ENCODE results near the gene ZNRD2.

Gene ZNRD2

DNA sequence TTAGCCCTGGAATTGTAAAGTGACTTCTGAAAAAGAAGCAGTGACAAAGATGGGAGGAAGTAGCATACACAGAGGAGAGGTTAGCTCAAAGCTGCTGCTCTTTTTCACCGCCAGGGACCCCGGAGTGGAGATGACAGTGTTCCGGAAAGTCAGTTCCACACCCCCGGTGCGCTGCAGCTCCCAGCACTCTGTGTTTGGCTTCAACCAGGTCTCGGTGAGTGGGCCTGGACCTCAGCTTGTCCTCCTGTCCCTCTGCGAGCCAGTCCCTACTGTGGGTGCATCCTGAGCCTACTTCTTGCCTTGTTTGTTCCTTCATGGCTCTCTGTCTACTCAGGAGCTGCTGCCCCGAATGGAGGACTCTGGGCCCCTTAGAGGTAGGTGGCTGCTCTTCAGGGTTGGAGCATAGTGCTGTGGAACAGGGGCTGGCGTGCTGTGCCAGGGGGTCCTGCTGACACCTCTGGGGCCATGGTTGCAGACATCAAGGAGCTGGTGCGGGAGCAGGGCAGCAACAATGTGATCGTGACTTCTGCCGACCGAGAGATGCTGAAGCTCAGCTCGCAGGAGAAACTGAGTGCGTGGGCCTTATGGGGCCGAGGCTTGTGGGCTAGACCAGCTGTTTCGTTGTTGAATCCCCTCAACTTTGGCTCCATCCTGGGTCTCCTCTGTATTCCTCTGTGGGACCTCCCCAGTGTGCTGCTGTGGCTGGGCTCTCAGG, 47.0 kb downstream of the ZNRD2 start:
- no peak for DNase-seq (ENCODE audit: extremely low read depth, low read depth)
- TF ChIP-seq, protein P1, sequence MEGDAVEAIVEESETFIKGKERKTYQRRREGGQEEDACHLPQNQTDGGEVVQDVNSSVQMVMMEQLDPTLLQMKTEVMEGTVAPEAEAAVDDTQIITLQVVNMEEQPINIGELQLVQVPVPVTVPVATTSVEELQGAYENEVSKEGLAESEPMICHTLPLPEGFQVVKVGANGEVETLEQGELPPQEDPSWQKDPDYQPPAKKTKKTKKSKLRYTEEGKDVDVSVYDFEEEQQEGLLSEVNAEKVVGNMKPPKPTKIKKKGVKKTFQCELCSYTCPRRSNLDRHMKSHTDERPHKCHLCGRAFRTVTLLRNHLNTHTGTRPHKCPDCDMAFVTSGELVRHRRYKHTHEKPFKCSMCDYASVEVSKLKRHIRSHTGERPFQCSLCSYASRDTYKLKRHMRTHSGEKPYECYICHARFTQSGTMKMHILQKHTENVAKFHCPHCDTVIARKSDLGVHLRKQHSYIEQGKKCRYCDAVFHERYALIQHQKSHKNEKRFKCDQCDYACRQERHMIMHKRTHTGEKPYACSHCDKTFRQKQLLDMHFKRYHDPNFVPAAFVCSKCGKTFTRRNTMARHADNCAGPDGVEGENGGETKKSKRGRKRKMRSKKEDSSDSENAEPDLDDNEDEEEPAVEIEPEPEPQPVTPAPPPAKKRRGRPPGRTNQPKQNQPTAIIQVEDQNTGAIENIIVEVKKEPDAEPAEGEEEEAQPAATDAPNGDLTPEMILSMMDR (IDR thresholded peaks at IDR 0.05; ENCODE audit: low read depth, low read length): no peak

DNA sequence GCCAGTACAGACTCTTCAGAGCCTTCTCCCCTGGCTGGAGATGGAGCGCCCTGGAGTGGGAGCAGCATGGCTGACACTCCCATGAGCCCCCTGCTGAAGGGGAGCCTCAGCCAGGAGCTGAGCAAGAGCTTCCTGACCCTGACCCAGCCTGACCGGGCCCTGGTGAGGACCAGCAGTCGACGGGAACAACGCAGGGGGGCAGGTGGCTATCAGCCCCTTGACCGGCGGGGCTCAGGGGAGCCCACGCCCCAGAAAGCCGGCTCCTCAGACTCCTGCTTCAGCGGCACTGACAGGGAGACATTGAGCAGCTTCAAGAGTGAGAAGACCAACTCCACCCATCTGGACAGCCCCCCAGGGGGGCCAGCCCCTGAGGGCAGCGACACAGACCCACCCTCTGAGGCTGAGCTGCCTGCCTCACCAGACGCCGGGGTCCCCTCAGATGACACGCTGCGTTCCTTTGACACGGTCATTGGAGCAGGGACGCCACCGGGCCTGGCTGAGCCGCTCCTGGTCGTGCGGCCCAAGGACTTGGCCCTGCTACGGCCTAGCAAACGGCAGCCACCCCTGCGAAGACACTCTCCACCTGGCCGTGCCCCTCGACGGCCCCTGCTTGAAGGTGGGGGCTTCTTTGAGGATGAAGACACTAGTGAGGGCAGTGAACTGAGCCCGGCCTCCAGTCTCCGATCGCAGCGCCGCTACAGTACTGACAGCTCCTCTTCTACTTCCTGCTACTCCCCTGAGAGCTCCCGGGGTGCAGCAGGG, 47.9 kb downstream of the ZNRD2 start:
- TF ChIP-seq, protein P1 (IDR thresholded peaks at IDR 0.05; ENCODE audit: low read depth, low read length): no peak
- no peak for DNase-seq (ENCODE audit: extremely low read depth, low read depth)

DNA sequence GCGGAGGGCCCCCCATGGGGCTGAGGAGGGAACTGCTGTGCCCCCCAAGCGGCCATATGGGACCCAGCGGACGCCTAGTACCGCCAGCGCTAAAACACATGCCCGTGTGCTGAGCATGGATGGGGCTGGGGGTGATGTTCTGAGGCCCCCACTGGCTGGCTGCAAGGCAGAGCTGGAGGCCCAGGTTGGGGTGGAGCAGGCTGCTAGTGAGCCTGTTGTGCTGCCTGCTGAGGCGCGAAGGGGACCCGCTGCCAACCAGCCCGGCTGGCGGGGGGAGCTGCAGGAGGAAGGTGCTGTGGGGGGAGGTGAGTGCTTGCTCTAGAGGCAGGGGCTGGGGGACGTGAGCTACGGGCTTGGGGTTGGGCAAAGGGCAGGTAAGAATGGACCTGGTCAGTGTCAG, 48.5 kb downstream of the ZNRD2 start:
- TF ChIP-seq, protein P1 (IDR thresholded peaks at IDR 0.05; ENCODE audit: low read depth, low read length): no peak
- DNase-seq (ENCODE audit: extremely low read depth, low read depth): no peak

DNA sequence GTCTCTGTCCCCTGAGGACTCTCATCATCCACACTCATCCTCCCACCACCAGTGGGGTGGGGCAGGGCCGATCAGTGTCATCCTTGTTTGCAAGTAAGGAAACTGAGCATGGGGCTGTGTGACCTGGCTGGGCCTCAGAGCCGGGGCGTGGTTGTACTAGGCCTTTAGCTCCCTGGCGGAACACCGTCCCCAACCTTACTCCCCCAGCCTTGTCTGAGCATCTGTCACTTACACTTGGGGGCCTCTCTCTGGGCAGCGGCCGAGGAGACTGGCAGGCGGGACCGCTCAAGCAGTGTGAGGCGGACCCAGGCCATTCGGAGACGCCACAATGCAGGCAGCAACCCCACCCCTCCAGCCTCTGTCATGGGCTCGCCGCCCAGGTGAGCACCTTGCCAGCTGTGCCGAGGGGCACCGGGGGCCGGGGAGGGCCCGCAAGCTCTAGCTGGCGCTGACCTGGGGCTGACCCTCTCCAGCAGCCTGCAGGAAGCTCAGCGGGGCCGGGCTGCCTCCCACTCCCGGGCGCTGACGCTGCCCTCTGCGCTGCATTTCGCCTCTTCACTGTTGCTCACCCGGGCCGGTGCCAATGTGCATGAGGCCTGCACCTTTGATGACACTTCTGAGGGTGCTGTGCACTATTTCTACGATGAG, 49.1 kb downstream of the ZNRD2 start:
- TF ChIP-seq, protein P1 (IDR thresholded peaks at IDR 0.05; ENCODE audit: low read depth, low read length): no peak
- DNase-seq (ENCODE audit: extremely low read depth, low read depth): no peak

DNA sequence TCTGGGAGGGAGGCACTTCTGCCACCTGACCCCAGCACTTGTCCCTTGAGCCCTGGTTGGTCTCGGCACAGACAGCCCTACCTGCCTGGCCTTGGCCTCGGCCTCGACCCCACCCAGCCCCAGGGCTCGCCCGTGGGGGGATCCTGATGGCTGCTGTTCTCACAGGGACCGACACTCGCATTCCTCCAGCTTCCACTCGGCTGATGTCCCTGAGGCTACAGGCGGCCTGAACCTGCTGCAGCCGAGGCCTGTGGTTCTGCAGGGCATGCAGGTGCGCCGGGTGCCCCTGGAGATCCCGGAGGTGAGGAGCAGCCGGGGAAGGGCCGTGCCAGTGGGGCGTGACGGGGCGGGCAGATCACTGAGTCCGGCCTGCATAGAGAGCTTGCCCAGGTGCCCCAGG, 50.4 kb downstream of the ZNRD2 start:
- TF ChIP-seq, protein P1 (IDR thresholded peaks at IDR 0.05; ENCODE audit: low read depth, low read length): no peak

DNA sequence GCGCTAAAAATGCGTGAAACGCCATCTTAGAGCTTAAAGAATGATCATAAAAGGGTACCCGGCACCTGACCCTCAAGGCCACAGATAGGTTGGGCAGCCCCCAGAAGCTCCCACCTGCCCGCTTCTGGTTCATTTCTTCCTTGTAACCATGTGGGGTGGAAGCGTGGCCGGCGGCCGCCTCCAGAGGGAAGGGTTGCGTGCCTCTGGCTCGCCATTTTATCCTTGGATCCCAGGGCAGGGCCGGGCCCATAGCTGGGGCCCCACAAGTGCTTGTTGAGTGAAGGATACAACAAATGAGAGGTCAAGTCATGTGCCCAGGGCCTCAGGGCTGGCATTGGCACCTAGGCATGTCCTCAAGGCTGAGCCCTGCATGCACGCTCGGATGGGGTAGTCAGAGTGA, 51.2 kb downstream of the ZNRD2 start:
- TF ChIP-seq, protein P1 (IDR thresholded peaks at IDR 0.05; ENCODE audit: low read depth, low read length): no peak
- DNase-seq (ENCODE audit: extremely low read depth, low read depth): no peak

More for the DNA sequence above, 50.4 kb downstream of the ZNRD2 start:
- no peak for DNase-seq (ENCODE audit: extremely low read depth, low read depth)

Measured in AG09319 (cell line).